BLaER1 (cell line): ENCODE measurements around the gene ANO2.

ENCODE experiments used
- H3K27ac ChIP-seq: shearing (Covaris generic); formaldehyde crosslinking; 2 replicates; pipeline ENCODE4 v1.8.1; 2022
- H3K27me3 ChIP-seq: shearing (Covaris generic); formaldehyde crosslinking; 2 replicates; pipeline ENCODE4 v1.8.1; 2022
- H3K36me3 ChIP-seq: shearing (Covaris generic); formaldehyde crosslinking; 2 replicates; pipeline ENCODE4 v1.8.1; 2022
- H3K4me1 ChIP-seq: shearing (Covaris generic); formaldehyde crosslinking; 2 replicates; pipeline ENCODE4 v1.8.1; 2022
- H3K4me2 ChIP-seq: shearing (Covaris generic); formaldehyde crosslinking; 2 replicates; pipeline ENCODE4 v1.8.1; 2022
- H3K4me3 ChIP-seq: shearing (Covaris generic); formaldehyde crosslinking; 2 replicates; pipeline ENCODE4 v1.8.1; 2022
- H3K9ac ChIP-seq: shearing (Covaris generic); formaldehyde crosslinking; 2 replicates; pipeline ENCODE4 v1.8.1; 2022
- H3K9me3 ChIP-seq: shearing (Covaris generic); formaldehyde crosslinking; 2 replicates; pipeline ENCODE4 v1.8.1; 2022
- H4K20me1 ChIP-seq: shearing (Covaris generic); formaldehyde crosslinking; 2 replicates; pipeline ENCODE4 v1.8.1; 2022
- Cebpa-rat ChIP-seq: shearing (Covaris generic); IDR thresholded peaks from 2 replicates; pipeline ENCODE4 v1.8.1; 2022

The ANO2 gene

DNA sequence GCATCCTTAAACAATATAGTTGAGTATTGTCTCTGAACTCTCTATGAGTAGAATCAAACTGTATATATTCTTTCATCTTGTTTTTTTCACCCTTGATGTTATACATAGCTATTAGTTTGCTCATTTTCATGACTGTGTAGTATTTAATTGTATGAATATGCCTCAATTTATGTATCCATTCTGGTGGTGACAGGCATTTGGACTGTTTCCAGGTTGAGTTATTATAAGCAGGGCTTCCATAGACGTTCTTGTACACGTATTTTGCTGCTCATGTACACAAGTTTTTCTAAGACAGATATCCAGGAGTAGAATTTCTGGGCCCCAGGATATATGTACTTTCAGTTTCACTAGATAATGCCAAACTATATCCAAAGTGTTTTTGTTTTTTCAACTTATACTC, 301.8 kb downstream of the ANO2 start:
- Histone ChIP-seq H3K9ac (no peak overlapping the region), H4K20me1 (no peaks in the 10 kb centered on the region), H3K4me1 (no peaks in the 10 kb centered on the region), H3K4me3 (no peak overlapping the region), H3K27me3 (no peaks in the 10 kb centered on the region), H3K4me2 (no peak overlapping the region), H3K27ac (no peak overlapping the region), H3K36me3 (no peaks in the 10 kb centered on the region), H3K9me3 (no peaks in the 10 kb centered on the region)
- TF ChIP-seq Cebpa-rat: no peak

- Histone ChIP-seq H3K4me3 (no peak overlapping the region), H3K4me1 (no peaks in the 10 kb centered on the region), H4K20me1 (no peaks in the 10 kb centered on the region), H3K4me2 (no peak overlapping the region), H3K27me3 (no peaks in the 10 kb centered on the region), H3K27ac (no peak overlapping the region), H3K9ac (no peak overlapping the region), H3K9me3 (no peaks in the 10 kb centered on the region), H3K36me3 (no peaks in the 10 kb centered on the region)
- no peak for TF ChIP-seq Cebpa-rat
Observed at GRCh38 chr12:5637698-5638097, 307.4 kb downstream of the ANO2 start.

DNA sequence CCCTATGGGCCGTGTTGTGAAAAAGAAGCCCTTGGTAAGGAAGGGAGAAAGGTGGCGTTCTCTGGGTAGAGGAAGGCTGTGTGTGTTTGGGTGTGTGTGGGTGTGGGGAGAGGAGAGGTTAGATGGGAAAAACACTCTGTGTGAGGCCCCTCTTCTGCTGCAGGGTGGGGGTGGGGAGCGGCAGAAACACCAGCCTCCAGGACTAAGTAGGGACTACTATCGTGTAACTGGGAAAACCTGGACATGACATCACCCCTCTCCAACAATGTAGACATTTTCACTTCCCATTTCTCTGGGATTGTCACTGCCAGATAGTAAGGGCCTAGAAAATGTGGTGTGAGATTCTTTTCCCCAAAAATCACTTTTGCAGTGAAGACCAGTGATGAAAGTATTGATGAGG, 308.2 kb downstream of the ANO2 start:
- TF ChIP-seq Cebpa-rat: no peak
- H3K4me1 ChIP-seq: no peaks in the 10 kb centered on the region
- H3K4me2 ChIP-seq: no peak overlapping the region
- H3K27me3 ChIP-seq: no peaks in the 10 kb centered on the region
- H3K27ac ChIP-seq: no peak overlapping the region
- no peaks in the 10 kb centered on the region for H3K36me3 ChIP-seq
- no peaks in the 10 kb centered on the region for H4K20me1 ChIP-seq
- no peak overlapping the region for H3K9ac ChIP-seq
- no peaks in the 10 kb centered on the region for H3K9me3 ChIP-seq
- H3K4me3 ChIP-seq: no peak overlapping the region

DNA sequence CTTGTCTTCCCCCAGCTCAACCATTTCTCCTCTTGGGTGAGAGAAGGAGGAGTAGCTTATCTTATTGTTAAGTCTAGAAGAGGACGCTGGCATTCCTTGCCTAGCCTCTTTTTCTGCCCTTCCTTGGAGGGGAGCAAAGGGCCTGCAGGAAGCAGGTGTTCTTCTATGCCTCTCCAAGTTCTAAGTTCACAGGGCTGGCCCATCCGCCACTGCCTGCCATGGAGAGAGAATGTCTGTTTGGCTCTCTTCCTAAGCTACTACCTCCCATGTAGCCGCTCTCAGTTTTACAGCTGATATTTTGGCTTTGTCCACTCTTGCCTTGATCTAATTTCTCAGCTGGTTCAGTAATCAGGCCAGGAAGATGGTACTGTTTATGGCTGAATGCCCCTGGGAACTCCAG, 312.0 kb downstream of the ANO2 start:
- TF ChIP-seq Cebpa-rat: no peak
- no peaks in the 10 kb centered on the region for H3K27me3 ChIP-seq
- H3K9me3 ChIP-seq: no peaks in the 10 kb centered on the region
- no peak overlapping the region for H3K27ac ChIP-seq
- no peaks in the 10 kb centered on the region for H3K36me3 ChIP-seq
- H3K4me2 ChIP-seq: no peak overlapping the region
- H3K4me1 ChIP-seq: no peaks in the 10 kb centered on the region
- H4K20me1 ChIP-seq: no peaks in the 10 kb centered on the region
- no peak overlapping the region for H3K4me3 ChIP-seq
- no peak overlapping the region for H3K9ac ChIP-seq

DNA sequence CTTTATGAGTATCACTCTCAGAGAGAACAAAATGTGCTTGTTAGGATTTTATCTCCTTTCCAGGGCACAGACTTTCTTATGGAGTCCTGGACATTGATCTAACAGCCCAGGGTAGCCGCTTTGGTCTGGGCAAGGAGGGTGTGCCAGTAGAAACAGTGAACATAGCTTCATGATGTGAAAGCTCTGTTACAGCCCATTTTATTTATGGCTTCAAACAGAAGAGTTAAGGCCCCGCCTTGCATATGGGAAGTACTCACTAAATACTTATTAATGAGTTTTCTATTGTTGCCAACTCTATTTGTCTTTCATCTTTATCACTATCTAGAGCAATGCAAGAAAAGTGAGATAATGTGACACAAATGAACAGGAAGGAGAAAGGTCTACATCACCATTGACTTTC, 312.6 kb downstream of the ANO2 start:
- Histone ChIP-seq H3K4me3 (no peak overlapping the region), H3K4me1 (no peaks in the 10 kb centered on the region), H4K20me1 (no peaks in the 10 kb centered on the region), H3K27me3 (no peaks in the 10 kb centered on the region), H3K4me2 (no peak overlapping the region), H3K9ac (no peak overlapping the region), H3K27ac (no peak overlapping the region), H3K36me3 (no peaks in the 10 kb centered on the region), H3K9me3 (no peaks in the 10 kb centered on the region)
- TF ChIP-seq Cebpa-rat: no peak

DNA sequence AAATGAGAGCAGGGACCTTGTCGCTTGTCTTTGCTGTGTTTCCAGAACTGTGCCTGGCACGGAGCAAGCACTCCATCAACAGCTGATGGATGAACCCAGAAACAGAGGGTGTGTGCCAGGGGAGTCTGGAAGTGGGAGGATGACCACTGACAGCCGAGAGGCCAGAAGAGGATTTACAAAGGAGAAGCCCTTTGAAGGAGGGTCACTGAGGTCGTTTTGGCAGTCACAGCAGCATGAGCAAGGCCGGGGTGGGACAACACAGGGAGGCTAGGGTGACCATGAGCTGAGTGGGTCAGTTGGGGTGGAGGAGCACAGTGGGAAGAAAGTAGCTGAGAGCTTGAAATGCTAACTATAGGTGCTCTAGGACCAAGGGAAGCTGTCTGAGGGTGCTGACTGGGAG, 313.6 kb downstream of the ANO2 start:
- TF ChIP-seq Cebpa-rat: no peak
- Histone ChIP-seq H3K36me3 (no peaks in the 10 kb centered on the region), H3K9me3 (no peaks in the 10 kb centered on the region), H3K27me3 (no peaks in the 10 kb centered on the region), H3K27ac (no peak overlapping the region), H4K20me1 (no peaks in the 10 kb centered on the region), H3K4me1 (no peaks in the 10 kb centered on the region), H3K9ac (no peak overlapping the region), H3K4me3 (no peak overlapping the region), H3K4me2 (no peak overlapping the region)

DNA sequence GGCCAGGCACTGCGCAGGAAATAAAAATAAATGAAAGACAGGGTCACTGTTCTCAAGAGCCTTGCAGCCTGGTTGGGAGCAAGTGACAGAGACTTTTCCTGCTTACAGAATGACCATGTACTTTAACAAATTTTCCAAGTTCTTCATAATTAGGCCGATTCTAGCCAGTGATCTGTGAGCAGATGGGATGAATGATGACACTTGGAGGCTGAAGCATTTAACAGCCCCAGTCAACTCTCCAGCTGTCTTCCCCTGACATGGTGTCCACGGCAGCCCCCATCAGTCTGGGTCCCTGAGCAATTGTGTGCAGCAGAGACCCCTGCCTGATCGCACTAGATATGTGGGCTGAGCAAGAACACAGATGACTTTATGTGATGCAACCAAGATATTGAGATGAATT, 314.3 kb downstream of the ANO2 start:
- Histone ChIP-seq H3K4me3 (no peak overlapping the region), H3K9me3 (no peaks in the 10 kb centered on the region), H3K4me2 (no peak overlapping the region), H3K27ac (no peak overlapping the region), H4K20me1 (no peaks in the 10 kb centered on the region), H3K9ac (no peak overlapping the region), H3K4me1 (no peaks in the 10 kb centered on the region), H3K36me3 (no peaks in the 10 kb centered on the region), H3K27me3 (no peaks in the 10 kb centered on the region)
- TF ChIP-seq Cebpa-rat: no peak

- Histone ChIP-seq H3K36me3 (no peaks in the 10 kb centered on the region), H4K20me1 (no peaks in the 10 kb centered on the region), H3K27me3 (no peaks in the 10 kb centered on the region), H3K27ac (no peak overlapping the region), H3K4me1 (peaks cover 5% of the 10 kb centered on the region; the same call in 1 of the 2 replicates), H3K9ac (no peak overlapping the region), H3K9me3 (no peaks in the 10 kb centered on the region), H3K4me3 (no peak overlapping the region), H3K4me2 (no peak overlapping the region)
- no peak for TF ChIP-seq Cebpa-rat
Observed at GRCh38 chr12:5628501-5628900, 316.6 kb downstream of the ANO2 start.

GRCh38 chr12:5627053-5627630, 317.9 kb downstream of the ANO2 start:
- Histone ChIP-seq H3K4me2 (no peak overlapping the region), H3K27me3 (no peaks in the 10 kb centered on the region), H3K9ac (no peak overlapping the region), H3K36me3 (no peaks in the 10 kb centered on the region), H3K9me3 (no peaks in the 10 kb centered on the region), H3K4me1 (peaks cover 5% of the 10 kb centered on the region; the same call in 1 of the 2 replicates), H4K20me1 (no peaks in the 10 kb centered on the region), H3K4me3 (no peak overlapping the region), H3K27ac (no peak overlapping the region)
- TF ChIP-seq Cebpa-rat: no peak

- Histone ChIP-seq H3K9me3 (no peaks in the 10 kb centered on the region), H3K27me3 (no peaks in the 10 kb centered on the region), H3K9ac (no peak overlapping the region), H3K27ac (no peak overlapping the region), H3K4me2 (no peak overlapping the region), H3K4me1 (peaks cover 5% of the 10 kb centered on the region; the same call in 1 of the 2 replicates), H4K20me1 (no peaks in the 10 kb centered on the region), H3K4me3 (no peak overlapping the region), H3K36me3 (no peaks in the 10 kb centered on the region)
- no peak for TF ChIP-seq Cebpa-rat
Observed at GRCh38 chr12:5626151-5626550, 318.9 kb downstream of the ANO2 start.
